Activated CD4-positive, alpha-beta T cell treated with anti-CD3 and anti-CD28 coated beads, Interleukin-2, amount 50 U/mL, for 24 hours (primary cell): ENCODE results near the gene CES5A.
"Not testable (repeated sequence)": the region's sequence is repeated elsewhere in the genome, so short reads cannot be mapped to it uniquely, and the experiment has no call there.

ENCODE experiments used
- DNase-seq, 2 donors: peaks; one replicate each; pipeline ENCODE4 v3.0.0-alpha.2; 2020; ENCODE audit warnings: low read depth in 1 of 2, low spot score in 1 of 2

Gene CES5A

DNA sequence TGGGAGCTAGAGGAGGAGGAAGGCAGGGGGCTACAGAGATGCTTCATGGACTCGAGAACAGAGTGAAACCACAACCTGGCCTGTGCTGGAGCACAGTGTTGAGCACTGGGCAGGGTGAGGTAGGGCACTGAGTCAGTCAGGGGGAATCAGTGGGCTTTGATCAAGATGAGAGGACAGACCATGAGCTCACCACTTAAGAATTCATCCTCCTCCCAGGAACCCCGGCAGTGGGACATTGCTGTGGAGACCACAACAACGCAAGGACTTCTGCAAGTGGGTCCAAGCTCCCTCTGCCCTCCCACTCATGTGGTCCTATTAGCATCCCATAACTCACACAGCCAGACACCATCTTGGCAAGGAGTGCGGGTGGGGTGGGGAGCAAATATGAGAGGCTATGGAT is 1.7 kb upstream of the CES5A start:
- no peak for DNase-seq

DNA sequence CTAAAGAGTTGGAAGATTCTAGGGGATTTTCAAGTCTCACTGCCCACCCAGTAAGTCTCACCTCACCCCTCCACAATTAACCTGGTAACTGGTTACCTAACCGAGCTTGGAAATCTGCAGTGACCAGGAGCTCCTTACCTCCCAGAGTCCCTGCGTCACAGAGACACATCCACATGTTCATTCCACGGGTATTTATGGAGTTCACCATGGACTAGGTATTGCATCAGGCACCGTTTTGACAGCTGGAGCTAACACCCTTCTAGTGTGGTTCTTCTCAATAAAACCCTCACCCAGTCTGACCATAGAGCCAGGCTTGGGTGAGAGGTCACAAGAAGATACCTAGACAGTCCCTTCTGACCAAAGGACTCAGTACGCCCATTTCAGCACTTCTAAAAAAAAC is 2.1 kb downstream of the CES5A start:
- no peak for DNase-seq

DNA sequence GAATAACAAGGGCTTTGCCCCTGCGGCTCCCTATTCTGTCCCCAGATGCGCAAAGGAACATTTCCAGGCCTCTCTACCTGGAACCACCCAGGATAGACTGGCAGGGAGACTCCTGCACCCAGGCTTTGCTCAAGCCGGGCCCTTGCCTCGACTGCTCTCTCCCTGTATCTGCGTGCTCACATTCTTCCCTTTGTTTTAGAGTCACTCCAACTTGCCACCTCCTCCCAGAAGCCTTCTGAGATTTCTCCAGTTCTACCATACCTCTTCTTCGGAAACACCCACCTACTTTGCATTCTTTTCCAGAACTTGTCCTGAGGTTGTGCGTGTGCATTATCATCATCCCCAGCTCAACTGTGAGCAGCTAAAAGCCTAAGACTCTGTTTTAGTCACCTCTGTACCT is 3.0 kb downstream of the CES5A start:
- no peak for DNase-seq

DNA sequence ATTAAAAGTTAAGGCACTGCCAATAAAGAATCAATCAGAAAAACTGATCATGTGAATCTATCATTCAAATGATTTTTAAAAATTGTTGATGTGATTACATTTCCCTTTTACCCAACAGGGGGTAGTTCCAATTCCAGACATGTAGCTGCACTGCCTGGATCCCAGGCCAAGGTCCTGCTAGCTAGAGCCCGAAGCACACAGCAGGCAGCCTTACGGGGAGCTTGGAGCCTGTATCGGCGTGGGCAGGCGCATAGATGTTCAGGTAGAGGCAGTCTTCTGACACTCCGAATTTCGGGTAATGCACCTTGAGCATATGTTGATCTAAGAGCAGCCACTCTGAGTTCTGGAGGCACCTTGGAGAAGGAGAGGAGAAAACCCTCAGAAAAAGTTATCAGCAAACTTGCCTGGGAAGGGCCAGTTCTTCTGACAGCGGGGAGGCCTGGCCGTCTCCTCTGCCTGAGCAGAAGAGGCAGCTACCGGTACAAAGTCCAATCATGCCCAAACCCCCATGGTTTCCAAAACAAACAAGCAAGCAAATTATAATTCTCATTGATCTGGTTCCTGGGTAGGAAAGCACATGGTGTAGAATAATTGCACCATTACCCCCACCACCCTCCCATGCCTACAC is 3.6 kb downstream of the CES5A start:
- no peak for DNase-seq

DNA sequence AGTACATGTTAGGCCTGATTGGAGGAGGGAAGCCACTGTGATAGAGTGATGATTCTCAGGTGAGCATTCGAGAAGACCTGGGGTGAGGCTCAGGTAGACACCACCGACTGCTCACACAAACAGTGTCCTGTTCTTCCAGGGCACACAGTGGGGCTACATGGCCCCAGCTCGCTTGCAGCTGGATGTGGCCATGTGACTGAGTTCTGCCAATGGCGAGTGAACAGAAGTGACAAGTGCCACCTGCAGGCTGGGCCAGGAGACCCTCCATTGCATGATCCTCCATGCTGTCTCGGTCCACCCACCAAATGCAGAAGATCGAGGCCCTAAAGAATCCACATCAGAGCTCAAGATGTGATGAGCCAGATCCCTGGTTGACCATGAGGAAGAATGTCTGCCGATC is 6.2 kb downstream of the CES5A start:
- DNase-seq: no peak

DNA sequence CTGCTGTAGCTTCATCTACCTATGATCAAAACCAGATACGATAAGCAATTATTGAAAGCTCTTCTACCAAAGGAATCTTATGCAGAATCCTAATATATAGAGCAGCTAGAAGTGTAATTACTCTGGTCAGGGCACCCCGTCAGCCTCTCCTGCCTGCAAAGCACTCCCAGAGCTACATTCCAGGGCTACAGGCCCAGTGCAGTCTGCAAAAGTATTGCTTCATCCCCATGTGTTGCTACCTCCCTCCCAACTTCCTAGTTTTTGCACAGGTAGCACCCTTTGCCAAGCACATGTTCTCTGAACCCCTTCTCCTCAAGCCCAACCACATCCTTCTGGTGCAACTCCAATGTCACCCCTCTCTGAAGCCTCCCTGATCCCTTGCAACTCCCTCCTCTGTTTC is 7.0 kb downstream of the CES5A start:
- DNase-seq: no peak

DNA sequence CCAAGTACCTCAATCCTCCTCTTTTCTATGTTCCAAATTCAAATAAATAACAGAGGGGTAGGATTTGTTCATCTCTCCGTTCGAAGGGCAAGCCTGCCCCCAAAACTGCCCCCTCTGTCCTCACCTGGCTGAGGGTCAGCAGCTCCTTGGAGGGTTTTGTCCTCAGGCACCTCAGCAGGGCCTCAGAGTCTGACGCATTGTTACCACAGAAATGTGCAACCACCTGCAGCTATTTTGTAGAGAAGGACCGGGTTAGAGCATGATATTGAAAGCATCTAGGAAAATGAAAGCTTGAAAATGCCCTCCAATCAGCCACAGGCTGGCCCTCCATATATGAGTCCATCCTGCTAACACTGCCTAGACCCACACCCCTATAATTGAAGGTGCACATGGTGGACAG is 13.9 kb downstream of the CES5A start:
- DNase-seq: no peak

DNA sequence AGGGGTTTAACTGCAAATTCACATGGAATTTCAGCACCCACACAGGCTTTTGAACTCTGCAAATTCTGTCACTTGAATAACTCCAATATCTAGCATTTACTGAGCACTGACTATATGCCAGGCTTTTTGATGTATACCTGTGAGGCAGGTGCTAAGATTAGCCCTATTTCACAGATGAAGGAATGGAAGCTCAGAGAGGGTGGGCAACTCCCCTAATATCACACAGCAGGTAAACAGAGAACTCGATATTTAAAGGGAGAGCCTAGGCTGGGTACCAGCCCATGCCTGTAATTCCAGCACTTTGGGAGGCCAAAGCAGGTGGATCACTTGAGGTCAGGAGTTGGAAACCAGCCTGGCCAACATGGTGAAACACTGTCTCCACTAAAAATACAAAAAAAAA is 17.5 kb downstream of the CES5A start:
- DNase-seq: not testable (repeated sequence)

DNA sequence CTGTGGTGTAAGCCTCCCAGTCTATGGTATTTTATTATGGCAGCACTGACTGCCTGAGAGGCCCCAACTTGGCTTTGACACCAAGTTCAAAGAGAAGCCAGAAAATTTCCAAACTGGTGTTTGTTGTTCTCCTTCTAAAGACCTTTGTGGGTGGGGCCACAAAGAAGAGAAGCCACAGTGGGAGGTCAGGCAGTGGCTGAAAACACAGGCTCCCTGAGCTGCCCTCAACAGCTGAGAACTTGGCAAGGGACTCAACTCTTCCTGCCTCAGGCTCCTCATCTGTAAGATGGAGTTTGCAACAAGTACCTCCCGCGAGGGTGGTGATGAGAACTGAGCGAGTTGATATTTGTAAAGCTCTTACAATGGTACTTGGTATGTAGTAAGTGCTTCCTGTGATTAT is 18.2 kb downstream of the CES5A start:
- DNase-seq: no peak

DNA sequence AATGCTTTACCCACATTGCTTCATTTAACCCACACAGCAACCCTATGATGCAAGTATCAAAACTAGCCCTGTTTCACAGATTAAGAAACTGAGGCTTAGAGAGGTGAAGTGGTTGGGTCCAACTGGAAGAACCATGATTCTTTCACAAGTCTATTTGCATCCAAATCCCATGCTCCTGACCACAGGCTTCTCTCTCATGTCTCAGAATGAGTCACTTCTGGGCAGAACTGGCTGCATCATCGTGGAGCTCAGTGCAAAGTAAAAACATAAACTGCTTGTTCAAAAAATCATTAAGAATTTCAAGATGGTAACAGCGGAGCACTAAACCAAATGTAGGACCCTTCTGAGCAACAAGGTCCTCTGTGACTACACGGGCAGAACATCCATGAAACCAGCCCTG is 22.1 kb downstream of the CES5A start:
- DNase-seq: no peak

DNA sequence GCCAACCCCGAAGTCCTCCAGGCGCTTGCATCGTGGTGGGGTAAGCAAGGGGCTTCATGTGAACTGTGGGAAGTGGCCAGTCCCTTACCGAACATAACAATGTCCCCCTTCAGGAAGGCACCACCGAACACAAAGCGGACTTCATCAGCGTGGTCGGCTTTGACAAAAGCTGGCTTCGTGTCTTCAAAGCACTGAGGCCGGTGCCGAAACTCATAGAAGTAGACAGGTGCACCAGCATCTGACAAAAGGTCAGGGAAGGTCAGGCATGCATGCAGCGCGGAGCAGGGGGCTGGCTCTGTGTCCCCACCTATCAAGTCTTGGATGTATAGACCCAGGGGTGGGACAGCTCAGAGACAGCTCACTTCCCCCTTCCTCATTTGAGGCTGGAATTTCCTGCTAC is 25.6 kb downstream of the CES5A start:
- DNase-seq: no peak

DNA sequence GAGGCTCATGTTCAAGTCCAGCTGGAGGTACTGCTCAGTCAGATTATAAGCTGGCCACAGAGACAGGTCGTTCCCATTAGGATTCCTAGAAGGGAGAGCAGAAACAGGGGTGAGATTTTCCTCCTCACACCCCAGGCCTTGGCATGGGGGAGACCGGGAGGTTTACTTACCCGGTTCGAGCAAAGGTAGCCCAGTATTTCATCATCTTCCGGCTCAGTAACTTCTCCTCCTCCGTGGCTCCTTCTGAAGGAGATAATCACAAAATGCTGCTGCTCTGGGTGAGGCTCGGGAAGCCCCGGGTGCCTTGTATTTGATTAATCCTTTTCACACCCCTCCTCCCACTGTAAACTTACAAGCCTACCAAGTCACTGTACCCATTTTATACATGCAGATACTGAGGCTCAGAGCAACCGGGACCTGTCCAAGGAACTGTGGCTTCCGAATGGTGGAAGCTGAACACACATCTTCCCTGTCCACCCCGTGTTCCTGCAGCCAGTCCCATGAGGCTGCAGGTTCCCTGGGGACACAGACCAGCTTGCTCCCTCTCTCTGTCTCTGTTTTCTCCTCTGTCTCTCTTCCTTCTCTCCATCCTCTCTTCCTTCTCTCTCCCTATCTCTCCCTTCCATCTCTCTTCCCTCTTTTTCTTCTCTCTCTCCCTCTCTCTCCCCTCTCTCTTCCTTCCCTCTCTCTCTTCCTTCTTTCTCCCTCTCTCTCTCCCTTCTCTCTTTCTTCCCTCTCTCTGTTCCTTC is 28.4 kb downstream of the CES5A start:
- no peak for DNase-seq

DNA sequence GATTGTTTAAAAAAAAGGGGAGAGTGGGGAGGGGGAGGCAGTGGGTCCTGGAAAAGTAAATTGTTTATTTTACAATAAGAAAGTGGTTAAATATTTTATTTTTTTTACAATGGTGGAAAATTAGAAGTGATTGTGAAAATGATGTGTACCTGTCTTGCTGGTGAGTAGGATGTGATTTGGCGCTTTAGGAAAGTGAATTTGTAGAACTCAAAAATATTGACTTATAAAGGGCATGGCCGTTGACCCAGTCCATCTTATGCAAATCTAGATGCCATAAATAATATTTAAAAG is 32.1 kb downstream of the CES5A start:
- DNase-seq: no peak

DNA sequence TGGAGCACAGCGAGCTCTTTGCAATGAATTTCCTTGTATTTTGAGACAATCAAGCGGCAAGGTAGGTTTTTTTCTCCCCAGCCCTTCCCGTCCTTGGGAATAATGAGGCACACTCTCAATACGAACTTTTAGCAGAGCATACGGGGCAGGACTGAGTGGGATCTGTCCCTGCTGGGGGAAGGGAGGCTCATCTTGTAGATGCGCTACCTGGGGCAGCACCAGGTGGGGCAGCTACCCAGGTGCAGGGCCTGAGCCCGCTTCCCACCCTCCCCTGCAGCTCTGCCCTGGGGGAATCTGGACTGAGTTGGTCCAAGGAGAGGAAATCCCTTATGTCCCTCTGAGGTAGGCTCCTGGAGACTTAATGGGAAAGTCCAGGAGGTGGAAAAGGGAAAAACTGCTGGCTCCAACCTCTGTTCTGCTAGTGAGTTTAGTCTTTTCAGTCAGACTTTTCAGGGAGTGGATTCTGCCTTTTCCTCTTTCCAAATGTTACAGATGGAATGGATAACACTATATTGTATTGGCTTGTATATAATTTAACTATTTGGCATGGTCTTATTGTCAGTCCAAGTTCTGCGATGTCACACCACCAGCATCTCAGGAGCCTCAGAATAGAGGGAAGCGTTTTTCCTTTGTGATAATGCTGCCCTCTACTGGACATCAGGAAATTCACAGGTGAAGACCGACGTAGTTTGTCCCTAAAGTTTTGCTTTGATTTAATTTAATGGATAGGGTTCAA is 32.6 kb downstream of the CES5A start:
- DNase-seq: peak in 1 of 2 donors; percentile 33

DNA sequence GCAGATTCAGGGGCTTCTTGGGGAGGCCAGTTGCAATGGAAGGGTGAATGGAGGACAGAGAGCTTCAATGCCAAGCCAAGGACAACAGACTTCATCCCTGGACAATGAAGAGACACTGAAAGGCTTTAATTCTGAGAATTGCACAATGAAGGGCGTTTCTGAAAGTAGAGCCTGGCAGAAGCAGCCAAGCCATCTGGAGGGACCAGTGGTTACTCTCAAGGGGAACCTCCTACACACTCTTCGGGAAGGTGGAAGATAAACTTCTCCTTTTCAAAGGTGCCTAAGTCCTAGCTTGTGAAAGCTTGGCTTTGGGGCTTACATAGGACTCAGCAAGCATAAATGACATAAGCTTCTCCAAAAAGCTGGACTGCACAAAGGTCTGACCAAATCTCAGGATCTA is 36.1 kb downstream of the CES5A start:
- no peak for DNase-seq

DNA sequence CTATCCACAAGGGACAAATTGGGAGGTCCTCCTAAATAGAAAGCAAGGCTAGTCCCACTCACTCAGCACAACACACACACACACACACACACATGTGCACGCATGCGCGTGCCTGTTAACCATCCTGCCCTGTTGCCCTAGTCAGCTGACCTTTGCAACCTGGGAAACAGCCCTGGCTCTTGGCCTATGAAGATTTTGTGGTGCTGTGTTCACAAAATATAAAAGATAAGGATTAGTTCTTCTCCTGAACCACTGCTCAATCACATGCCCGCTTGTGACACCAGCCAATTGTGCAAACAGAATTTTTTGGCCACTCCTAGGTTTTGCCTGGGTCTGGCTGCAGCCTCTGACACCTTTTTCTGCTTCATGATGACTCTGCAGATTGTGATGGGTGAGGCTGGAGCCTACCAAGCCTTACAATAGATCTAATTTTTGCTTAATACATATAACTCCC is 39.0 kb downstream of the CES5A start:
- no peak for DNase-seq

DNA sequence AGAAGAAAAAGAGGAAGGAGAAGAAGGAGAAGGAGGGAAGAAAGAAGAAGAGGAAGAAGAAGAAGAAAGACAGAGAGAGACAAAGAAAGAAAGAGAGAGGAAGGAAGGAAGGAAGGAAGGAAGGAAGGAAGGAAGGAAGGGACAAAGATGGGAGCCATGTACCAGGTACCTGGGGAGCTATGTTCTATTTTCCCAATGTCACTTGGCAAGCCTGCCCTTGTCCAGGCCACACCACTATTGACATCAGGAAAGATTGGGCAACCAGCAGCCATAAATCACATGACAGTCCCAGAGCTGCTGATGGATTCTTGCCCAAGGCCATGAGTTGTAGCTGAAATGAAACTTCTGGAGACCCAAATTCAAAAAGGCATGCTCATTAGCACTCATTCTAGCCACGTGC is 39.6 kb downstream of the CES5A start:
- no peak for DNase-seq

DNA sequence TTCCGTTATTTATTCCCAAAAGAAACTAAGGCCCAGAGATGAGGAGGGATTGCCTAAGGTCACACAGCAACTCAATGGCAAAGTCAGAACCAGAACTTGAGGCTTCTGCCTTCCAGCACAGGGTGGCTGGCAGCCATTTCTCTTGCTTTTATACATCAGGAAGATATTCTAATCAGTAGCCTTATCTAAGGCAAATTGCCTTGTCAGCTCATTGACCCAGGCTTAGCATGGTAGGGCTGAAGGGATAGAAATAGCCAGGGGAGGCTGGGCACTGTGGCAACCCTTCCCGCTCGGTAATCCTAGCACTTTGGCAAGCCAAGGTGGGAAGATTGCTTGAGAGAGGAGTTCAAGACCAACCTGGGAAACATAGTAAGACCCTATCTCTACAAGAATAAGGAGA is 40.0 kb downstream of the CES5A start:
- DNase-seq: not testable (repeated sequence)

DNA sequence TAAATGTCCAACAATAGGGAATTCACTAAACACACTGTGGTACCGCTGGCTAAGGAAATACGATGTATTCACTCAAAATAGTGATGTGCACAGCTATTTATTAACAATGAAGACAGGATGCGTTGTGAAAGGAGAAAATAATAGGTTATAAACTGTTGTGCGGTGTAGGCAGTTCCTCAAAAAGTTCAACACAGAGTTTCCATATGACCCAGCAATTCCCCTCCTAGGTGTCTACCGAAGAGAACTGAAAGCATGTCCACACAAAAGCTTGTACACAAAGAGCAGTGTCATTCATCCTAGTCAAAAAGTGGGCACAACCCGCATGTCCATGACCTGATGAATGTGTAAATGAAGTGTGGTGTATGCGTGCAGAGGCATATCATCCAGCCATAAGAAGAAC is 41.1 kb downstream of the CES5A start:
- no peak for DNase-seq

DNA sequence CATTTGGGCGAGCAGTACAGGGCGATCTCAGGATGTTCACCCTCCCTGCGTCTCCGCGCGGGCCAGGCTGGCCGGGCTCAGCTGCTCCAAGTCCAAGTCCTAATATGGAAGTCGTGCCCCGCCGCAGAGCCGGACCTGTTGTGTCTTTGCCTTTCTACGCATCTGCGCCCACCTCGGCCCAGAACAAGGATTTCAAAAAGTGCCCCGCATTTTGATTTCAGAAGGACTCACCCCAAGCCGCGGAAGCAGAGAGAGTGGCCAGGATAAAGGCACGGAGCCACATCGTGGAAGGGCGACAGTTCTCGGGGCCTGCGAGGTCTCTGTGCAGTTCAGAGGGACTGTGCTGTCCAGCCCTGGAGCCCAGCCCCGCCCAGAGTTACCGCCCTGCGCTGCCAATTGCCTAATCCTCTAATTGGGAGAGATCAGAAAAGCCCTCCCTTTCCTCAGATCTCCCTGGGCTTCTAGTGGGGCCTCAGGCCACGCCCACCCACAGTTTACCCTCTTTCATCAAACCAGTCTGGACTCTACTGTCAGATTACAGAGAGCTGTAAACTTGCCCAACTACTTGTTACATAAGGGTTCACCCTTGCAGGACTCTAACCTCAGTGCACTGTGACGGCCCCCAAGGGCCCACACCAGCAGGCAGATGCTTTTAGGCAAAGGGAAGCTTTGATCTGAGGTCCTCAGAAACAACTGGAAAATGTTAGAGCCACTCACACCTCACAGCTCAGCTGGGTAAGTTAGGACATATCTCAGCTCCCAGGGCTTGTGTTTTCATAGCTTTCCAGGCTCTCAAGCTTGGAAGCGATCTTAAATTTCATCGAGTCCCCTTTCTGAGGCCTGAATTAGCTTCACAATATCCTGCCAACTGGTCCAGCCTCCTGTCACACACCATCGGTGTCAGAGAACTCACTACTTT is 42.1 kb downstream of the CES5A start, which contains the start of gene CES1:
Gene CES1, minus strand, starts transcription at position 324 of the 919 bp plus-strand sequence. Its CDS starts 41 bp downstream, at position 283.
- no peak for DNase-seq

DNA sequence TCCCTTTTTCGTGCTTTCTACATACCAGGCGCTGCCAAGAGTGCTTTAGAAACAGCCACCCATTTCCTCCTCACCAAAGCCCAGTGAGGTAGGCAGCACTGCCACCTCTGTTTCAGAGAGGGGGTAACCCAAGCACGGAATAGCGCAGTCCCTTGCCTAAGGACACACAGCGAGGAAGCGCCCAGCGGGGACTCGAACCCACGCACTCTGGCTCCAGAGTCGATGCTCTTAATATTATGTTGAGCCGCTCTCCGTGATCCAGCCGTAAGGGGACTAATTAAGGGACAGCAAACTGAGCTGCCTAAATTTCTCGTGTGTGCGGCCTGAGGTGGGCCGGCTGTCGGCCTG is 42.8 kb downstream of the CES5A start:
- no peak for DNase-seq
